K562 (cell line): Measurements from ENCODE around the gene MALAT1. TPM values are rescaled to one million over a fixed set of nuclear protein-coding genes. Genes with fewer than 3 reads are reported as not detected.

Experiments
- CHCHD3 ChIP-seq: fragments of 250-450 bp; sonication (Bioruptor Pico); IDR thresholded peaks from 2 replicates; pipeline ENCODE4 v2.1.2; 2022; ENCODE audit warnings: mild to moderate bottlenecking
- CHD1 ChIP-seq: fragments of 200-600 bp; sonication (generic); IDR thresholded peaks from one replicate; pipeline ENCODE4 v1.6.1; 2012; ENCODE audit warnings: mild to moderate bottlenecking, moderate library complexity, low read length, inconsistent platforms
- FOXK1 ChIP-seq: sonication (generic); formaldehyde crosslinking; IDR thresholded peaks from 2 replicates; pipeline ENCODE4 v1.8.0; 2022; ENCODE audit warnings: missing genetic modification reagents, mild to moderate bottlenecking, borderline replicate concordance
- GABPB1 ChIP-seq: sonication (generic); formaldehyde crosslinking; IDR thresholded peaks from 2 replicates; pipeline ENCODE4 v1.8.0; 2022; ENCODE audit warnings: mild to moderate bottlenecking, missing genetic modification reagents
- GABPB2 ChIP-seq: fragments of 250-450 bp; sonication (Bioruptor Pico); conservative IDR thresholded peaks from 2 replicates; pipeline ENCODE4 v1.5.1; 2021; ENCODE audit warnings: mild to moderate bottlenecking
- HBP1 ChIP-seq: fragments of 450-650 bp; formaldehyde crosslinking; IDR thresholded peaks from 2 replicates; pipeline ENCODE4 v1.4.0; 2022; ENCODE audit warnings: missing genetic modification characterization
- HDAC1 ChIP-seq, 2 experiments: fragments of 450-650 bp; IDR thresholded peaks; 2 replicates each; pipeline ENCODE4 v1.6.1; 2016 to 2017; ENCODE audit warnings: inconsistent platforms in 1 of 2, mild to moderate bottlenecking in 1 of 2, moderate library complexity in 1 of 2
- HIVEP1 ChIP-seq: fragments of 250-450 bp; sonication (Bioruptor Pico); IDR thresholded peaks from 2 replicates; pipeline ENCODE4 v1.4.0; 2020; ENCODE audit warnings: mild to moderate bottlenecking
- HNRNPUL1 ChIP-seq: fragments of 200-400 bp; formaldehyde crosslinking; IDR thresholded peaks from 2 replicates; pipeline ENCODE4 v1.6.1; 2017; ENCODE audit warnings: low read length
- POLR2AphosphoS2 ChIP-seq: IDR thresholded peaks from 2 replicates; pipeline ENCODE4 v1.6.1; 2012; ENCODE audit warnings: low read length, improper control_type of control experiment
- RBM22 ChIP-seq: fragments of 200-400 bp; formaldehyde crosslinking; IDR thresholded peaks from 2 replicates; pipeline ENCODE4 v1.6.1; 2018; ENCODE audit warnings: low read length, low read depth; ENCODE audit not compliant: poor library complexity, severe bottlenecking
- SMAD1 ChIP-seq: fragments of 150-350 bp; IDR thresholded peaks from 2 replicates; pipeline ENCODE4 v1.6.1; 2014; ENCODE audit warnings: low read length, low read depth; ENCODE audit not compliant: partially characterized antibody
- SRSF3 ChIP-seq: fragments of 200-400 bp; formaldehyde crosslinking; IDR thresholded peaks from 2 replicates; pipeline ENCODE4 v1.6.1; 2016; ENCODE audit warnings: mild to moderate bottlenecking, low read length, moderate library complexity; ENCODE audit not compliant: insufficient read depth
- TAF1 ChIP-seq: IDR thresholded peaks from 2 replicates; pipeline ENCODE4 v1.6.1; 2011; ENCODE audit warnings: mild to moderate bottlenecking, low read length, moderate library complexity; ENCODE audit not compliant: insufficient read depth, control insufficient read depth, severe bottlenecking; ENCODE audit errors: extremely low read depth
- XRCC3 ChIP-seq: fragments of 450-650 bp; IDR thresholded peaks from 2 replicates; pipeline ENCODE4 v1.6.1; 2017; ENCODE audit warnings: mild to moderate bottlenecking, moderate library complexity
- XRCC4 ChIP-seq: IDR thresholded peaks from one replicate; pipeline ENCODE4 v1.6.1; 2011; ENCODE audit not compliant: insufficient read depth, insufficient read length; ENCODE audit errors: extremely low read depth
- ZBTB17 ChIP-seq: fragments of 450-650 bp; formaldehyde crosslinking; IDR thresholded peaks from 2 replicates; pipeline ENCODE4 v1.4.0; 2020; ENCODE audit warnings: mild to moderate bottlenecking
- ZNF41 ChIP-seq: fragments of 250-450 bp; sonication (Bioruptor Pico); conservative IDR thresholded peaks from 2 replicates; pipeline ENCODE4 v1.4.0; 2020; ENCODE audit warnings: mild to moderate bottlenecking
- ZNF445 ChIP-seq: fragments of 250-450 bp; sonication (Bioruptor Pico); IDR thresholded peaks from 2 replicates; pipeline ENCODE4 v1.4.0; 2020; ENCODE audit warnings: low read depth, mild to moderate bottlenecking, moderate library complexity
- ZNF551 ChIP-seq: fragments of 250-450 bp; sonication (Bioruptor Pico); IDR thresholded peaks from 2 replicates; pipeline ENCODE4 v1.5.0; 2021; ENCODE audit warnings: mild to moderate bottlenecking, moderate library complexity
- ZNF586 ChIP-seq: fragments of 450-650 bp; formaldehyde crosslinking; conservative IDR thresholded peaks from 2 replicates; pipeline ENCODE4 v1.4.0; 2020; ENCODE audit warnings: mild to moderate bottlenecking, moderate library complexity
- polyA plus RNA-seq, 8 experiments: library from polyadenylated mRNA; depleted of rRNA in 4 of 8; stranded (reverse) in 5 of 8; unstranded in 3 of 8; fragments of >200 nt; fragmentation: Nextera tagmentation in 2 of 8; fragmentation: Illumina TruSeq in 1 of 8; extraction: Ambion mirVana in 2 of 8; extraction: Trizol in 1 of 8; gene quantifications; 2 replicates each; pipeline versions ENCODE4 v1.2.1 to v1.2.3, GENCODE V29; 2011 to 2014; ENCODE audit warnings: inconsistent platforms in 1 of 8, missing spikeins in 1 of 8
- total RNA-seq, 7 experiments: library from RNA; depleted of rRNA in 6 of 7; stranded (reverse); fragments of >200 nt in 6 of 7; fragmentation: Illumina TruSeq in 2 of 7; extraction: Trizol in 2 of 7; gene quantifications; 2 replicates each; pipeline versions ENCODE4 v1.2.1 to v1.2.3, GENCODE V29; 2011 to 2021; ENCODE audit warnings: low replicate concordance in 1 of 7
- TF ChIP-seq, protein P1 (sequence below): sonication (generic); formaldehyde crosslinking; IDR thresholded peaks from 2 replicates; pipeline ENCODE4 v1.8.0; 2023; ENCODE audit warnings: mild to moderate bottlenecking, missing genetic modification reagents

Gene MALAT1
- total and polyA plus RNA-seq, 9 of the 15 experiments (the other 6 are each of a cell fraction or from before 2014, with no cell fraction given): 363 to 8,715 (median 2,351) TPM

DNA sequence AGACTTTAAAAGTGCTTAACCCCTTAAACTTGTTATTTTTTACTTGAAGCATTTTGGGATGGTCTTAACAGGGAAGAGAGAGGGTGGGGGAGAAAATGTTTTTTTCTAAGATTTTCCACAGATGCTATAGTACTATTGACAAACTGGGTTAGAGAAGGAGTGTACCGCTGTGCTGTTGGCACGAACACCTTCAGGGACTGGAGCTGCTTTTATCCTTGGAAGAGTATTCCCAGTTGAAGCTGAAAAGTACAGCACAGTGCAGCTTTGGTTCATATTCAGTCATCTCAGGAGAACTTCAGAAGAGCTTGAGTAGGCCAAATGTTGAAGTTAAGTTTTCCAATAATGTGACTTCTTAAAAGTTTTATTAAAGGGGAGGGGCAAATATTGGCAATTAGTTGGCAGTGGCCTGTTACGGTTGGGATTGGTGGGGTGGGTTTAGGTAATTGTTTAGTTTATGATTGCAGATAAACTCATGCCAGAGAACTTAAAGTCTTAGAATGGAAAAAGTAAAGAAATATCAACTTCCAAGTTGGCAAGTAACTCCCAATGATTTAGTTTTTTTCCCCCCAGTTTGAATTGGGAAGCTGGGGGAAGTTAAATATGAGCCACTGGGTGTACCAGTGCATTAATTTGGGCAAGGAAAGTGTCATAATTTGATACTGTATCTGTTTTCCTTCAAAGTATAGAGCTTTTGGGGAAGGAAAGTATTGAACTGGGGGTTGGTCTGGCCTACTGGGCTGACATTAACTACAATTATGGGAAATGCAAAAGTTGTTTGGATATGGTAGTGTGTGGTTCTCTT lies 2.8 kb downstream of the MALAT1 start (continued):
- TF ChIP-seq HIVEP1 (CRISPR knock-in tag) (no peak), FOXK1 (0 out of 2 replicates have a peak, but pooled peaks have one; percentile 39), RBM22 (peak; percentile 64), GABPB1 (CRISPR knock-in tag) (0 out of 2 replicates have a peak, but pooled peaks have one; percentile 50), SRSF3 (no peak), CHCHD3 (CRISPR knock-in tag) (peak; percentile 52), XRCC3 (peak; percentile 6; the same call in 1 of the 2 replicates), ZNF551 (CRISPR knock-in tag) (peak; percentile 79), HNRNPUL1 (0 out of 2 replicates have a peak, but pooled peaks have one; percentile 73), TAF1 (peak; percentile 45), ZNF586 (peak; percentile 21), ZNF445 (CRISPR knock-in tag) (peak; percentile 11; the same call in 1 of the 2 replicates), CHD1 (peak; percentile 93), ZNF41 (CRISPR knock-in tag) (peak; percentile 66), POLR2AphosphoS2 (peak; percentile 95), SMAD1 (peak; percentile 92), HDAC1 (IDR thresholded peaks at IDR 0.05) (0 out of 4 replicates have a peak, but pooled peaks of 1 of the 2 experiments have one; percentile 0), XRCC4 (no peak), HBP1 (peak; percentile 81), GABPB2 (CRISPR knock-in tag) (peak; percentile 61), ZBTB17 (CRISPR knock-in tag) (peak; percentile 47; the same call in 1 of the 2 replicates)
- TF ChIP-seq, protein P1, sequence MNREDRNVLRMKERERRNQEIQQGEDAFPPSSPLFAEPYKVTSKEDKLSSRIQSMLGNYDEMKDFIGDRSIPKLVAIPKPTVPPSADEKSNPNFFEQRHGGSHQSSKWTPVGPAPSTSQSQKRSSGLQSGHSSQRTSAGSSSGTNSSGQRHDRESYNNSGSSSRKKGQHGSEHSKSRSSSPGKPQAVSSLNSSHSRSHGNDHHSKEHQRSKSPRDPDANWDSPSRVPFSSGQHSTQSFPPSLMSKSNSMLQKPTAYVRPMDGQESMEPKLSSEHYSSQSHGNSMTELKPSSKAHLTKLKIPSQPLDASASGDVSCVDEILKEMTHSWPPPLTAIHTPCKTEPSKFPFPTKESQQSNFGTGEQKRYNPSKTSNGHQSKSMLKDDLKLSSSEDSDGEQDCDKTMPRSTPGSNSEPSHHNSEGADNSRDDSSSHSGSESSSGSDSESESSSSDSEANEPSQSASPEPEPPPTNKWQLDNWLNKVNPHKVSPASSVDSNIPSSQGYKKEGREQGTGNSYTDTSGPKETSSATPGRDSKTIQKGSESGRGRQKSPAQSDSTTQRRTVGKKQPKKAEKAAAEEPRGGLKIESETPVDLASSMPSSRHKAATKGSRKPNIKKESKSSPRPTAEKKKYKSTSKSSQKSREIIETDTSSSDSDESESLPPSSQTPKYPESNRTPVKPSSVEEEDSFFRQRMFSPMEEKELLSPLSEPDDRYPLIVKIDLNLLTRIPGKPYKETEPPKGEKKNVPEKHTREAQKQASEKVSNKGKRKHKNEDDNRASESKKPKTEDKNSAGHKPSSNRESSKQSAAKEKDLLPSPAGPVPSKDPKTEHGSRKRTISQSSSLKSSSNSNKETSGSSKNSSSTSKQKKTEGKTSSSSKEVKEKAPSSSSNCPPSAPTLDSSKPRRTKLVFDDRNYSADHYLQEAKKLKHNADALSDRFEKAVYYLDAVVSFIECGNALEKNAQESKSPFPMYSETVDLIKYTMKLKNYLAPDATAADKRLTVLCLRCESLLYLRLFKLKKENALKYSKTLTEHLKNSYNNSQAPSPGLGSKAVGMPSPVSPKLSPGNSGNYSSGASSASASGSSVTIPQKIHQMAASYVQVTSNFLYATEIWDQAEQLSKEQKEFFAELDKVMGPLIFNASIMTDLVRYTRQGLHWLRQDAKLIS: peak; percentile 99
